Stomach (tissue), 4 donors: Measurements from ENCODE around the gene OPCML.

Experiments
- CTCF ChIP-seq, 7 experiments: fragments of 450-650 bp in 4 of 7; fragments of 200-600 bp in 3 of 7; sonication (generic) in 3 of 7; IDR thresholded peaks; one replicate each; pipeline ENCODE4 v1.5.1; 2016 to 2019; ENCODE audit warnings: antibody characterized with exemption in 7 of 7, control low read depth in 2 of 7, mild to moderate bottlenecking in 1 of 7
- EP300 ChIP-seq: sonication (generic); formaldehyde crosslinking; IDR thresholded peaks from one replicate; pipeline ENCODE4 v1.6.1; 2017; ENCODE audit warnings: antibody characterized with exemption

GRCh38 chr11:132853886-132854285 lies 678.4 kb downstream of the OPCML start:
- TF ChIP-seq CTCF (IDR thresholded peaks at IDR 0.05) (no peak), EP300 (no peak)
